ENCODE measurements around the gene RPTOR.

GRCh38 chr17:80660527-80661198 is 116.0 kb downstream of the RPTOR start:
- TF ChIP-seq POLR2A (IDR thresholded peaks at IDR 0.05) (no peak), POLR2AphosphoS5 (IDR thresholded peaks at IDR 0.05) (no peak)

Measured in upper lobe of left lung (tissue), 4 donors.